HG03175 (cell line): ENCODE measurements around the gene GFOD2.
"Not testable (repeated sequence)": the region's sequence is repeated elsewhere in the genome, so short reads cannot be mapped to it uniquely, and the experiment has no call there.

Experiments
- ATAC-seq: cut with Tn5 transposase; IDR thresholded peaks from one replicate; pipeline ENCODE4 v1.9.1; 2021; ENCODE audit warnings: mild to moderate bottlenecking, moderate library complexity; ENCODE audit not compliant: unreplicated experiment

The GFOD2 gene

GRCh38 chr16:67707210-67707609, 11.9 kb downstream of the GFOD2 start:
- no peak for ATAC-seq

- no peak for ATAC-seq
Measured at GRCh38 chr16:67704110-67704509, 15.0 kb downstream of the GFOD2 start.

- no peak for ATAC-seq
Measured at GRCh38 chr16:67703626-67704025, 15.5 kb downstream of the GFOD2 start.

- ATAC-seq = no peak
Measured at GRCh38 chr16:67702130-67702529, 17.0 kb downstream of the GFOD2 start.

GRCh38 chr16:67701420-67701819, 17.7 kb downstream of the GFOD2 start:
- no peak for ATAC-seq

GRCh38 chr16:67699265-67699664, 19.9 kb downstream of the GFOD2 start:
- no peak for ATAC-seq

GRCh38 chr16:67697422-67698185, 21.5 kb downstream of the GFOD2 start:
- no peak for ATAC-seq

GRCh38 chr16:67694611-67695010, 24.5 kb downstream of the GFOD2 start:
- no peak for ATAC-seq

- ATAC-seq = not testable (repeated sequence)
Measured at GRCh38 chr16:67693517-67694285, 25.4 kb downstream of the GFOD2 start.

GRCh38 chr16:67685388-67686112, 33.6 kb downstream of the GFOD2 start:
- no peak for ATAC-seq

GRCh38 chr16:67683767-67684166, 35.3 kb downstream of the GFOD2 start:
- no peak for ATAC-seq

GRCh38 chr16:67679935-67680897, 38.9 kb downstream of the GFOD2 start:
- ATAC-seq = no peak

GRCh38 chr16:67678354-67679023, 40.6 kb downstream of the GFOD2 start:
- ATAC-seq = no peak

GRCh38 chr16:67677712-67678111, 41.4 kb downstream of the GFOD2 start:
- ATAC-seq = no peak

- ATAC-seq = no peak
Measured at GRCh38 chr16:67676939-67677338, 42.2 kb downstream of the GFOD2 start.

GRCh38 chr16:67676516-67676915, 42.6 kb downstream of the GFOD2 start:
- ATAC-seq = no peak

GRCh38 chr16:67675999-67676398, 43.1 kb downstream of the GFOD2 start:
- ATAC-seq = no peak

- no peak for ATAC-seq
Measured at GRCh38 chr16:67675579-67675935, 43.6 kb downstream of the GFOD2 start.

- no peak for ATAC-seq
Measured at GRCh38 chr16:67674851-67675578, 44.1 kb downstream of the GFOD2 start.
